Fibroblast of peridontal ligament (primary cell): ENCODE data around the gene COIL.
"Not testable (repeated sequence)": the region's sequence is repeated elsewhere in the genome, so short reads cannot be mapped to it uniquely, and the experiment has no call there.

ENCODE experiments used
- DNase-seq: peaks from one replicate; pipeline ENCODE4 v3.0.0-alpha.2; 2010; ENCODE audit errors: extremely low read depth

The COIL gene

GRCh38 chr17:56978441-56979090 lies 17.7 kb upstream of the COIL start:
- peak; percentile 44 for DNase-seq

GRCh38 chr17:56977673-56978395 lies 17.0 kb upstream of the COIL start, which contains the start of gene SCPEP1:
TSS of gene SCPEP1 (plus strand) at chr17:56978131. CDS start at chr17:56978160, 29 bp downstream.
- DNase-seq = peak; percentile 70

DNA sequence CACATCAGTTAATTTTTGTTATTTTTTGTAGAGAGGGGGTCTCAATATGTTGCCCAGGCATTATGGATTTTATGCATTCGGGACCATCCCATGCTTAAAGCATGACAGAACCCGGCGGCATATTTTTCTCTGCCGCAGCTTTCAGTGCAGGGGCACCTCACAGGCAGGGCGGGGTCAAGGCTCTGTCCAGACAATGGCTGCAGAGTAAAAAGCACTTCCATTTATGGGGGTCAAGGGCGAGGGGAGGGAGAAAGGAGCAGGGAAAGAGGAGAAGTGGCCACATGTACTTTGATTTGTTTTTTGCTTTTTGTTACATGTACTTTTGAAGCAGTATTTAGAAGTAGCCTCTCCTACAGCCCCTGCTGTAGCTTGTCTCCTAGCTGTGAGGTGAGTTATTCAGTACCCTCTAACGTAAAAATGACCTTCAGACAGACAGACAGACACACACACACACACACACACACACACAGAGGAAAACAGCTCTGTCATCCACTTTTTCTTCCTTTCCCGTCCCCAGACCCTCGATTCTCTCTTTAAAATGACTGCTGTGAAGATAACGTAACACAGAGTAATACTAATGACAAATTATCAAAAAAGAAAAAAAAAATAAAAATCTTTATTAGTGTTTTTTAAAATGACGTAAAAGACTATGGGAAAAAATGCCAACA lies 16.2 kb upstream of the COIL start:
- peak; percentile 8 for DNase-seq

- no peak for DNase-seq
Observed at GRCh38 chr17:56975656-56976055, 14.8 kb upstream of the COIL start.

DNA sequence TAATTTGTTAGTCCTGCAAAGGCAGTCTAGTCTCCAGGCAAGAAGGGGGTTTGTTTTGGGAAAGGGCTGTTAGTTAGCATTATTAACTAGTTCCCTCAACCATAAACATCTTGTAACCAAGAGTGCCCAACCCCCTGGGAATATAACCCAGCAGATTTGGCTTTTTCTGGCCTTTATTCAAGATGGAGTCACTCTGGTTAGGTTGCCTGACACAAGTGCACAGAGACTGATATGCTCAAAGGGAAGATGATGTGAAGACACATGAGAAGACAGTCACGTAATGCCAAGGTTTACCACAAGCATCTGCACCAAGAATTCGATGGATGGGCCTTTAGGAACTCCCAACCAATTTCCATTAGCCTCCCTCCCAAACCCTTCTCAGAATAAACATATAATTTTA lies 13.2 kb upstream of the COIL start:
- no peak for DNase-seq

GRCh38 chr17:56973520-56973919 lies 12.7 kb upstream of the COIL start:
- peak; percentile 74 for DNase-seq

- no peak for DNase-seq
Observed at GRCh38 chr17:56972111-56972730, 11.4 kb upstream of the COIL start.

- DNase-seq = no peak
Observed at GRCh38 chr17:56970974-56971373, 10.1 kb upstream of the COIL start.

- no peak for DNase-seq
Observed at GRCh38 chr17:56966338-56966737, 5.5 kb upstream of the COIL start.

- DNase-seq = not testable (repeated sequence)
Observed at GRCh38 chr17:56965681-56966080, 4.8 kb upstream of the COIL start.

- DNase-seq = not testable (repeated sequence)
Observed at GRCh38 chr17:56965241-56965640, 4.4 kb upstream of the COIL start.

- no peak for DNase-seq
Observed at GRCh38 chr17:56956992-56957391, 3.9 kb downstream of the COIL start.

GRCh38 chr17:56949595-56949994 lies 11.3 kb downstream of the COIL start:
- DNase-seq = no peak

- DNase-seq = no peak
Observed at GRCh38 chr17:56948491-56948890, 12.4 kb downstream of the COIL start.

GRCh38 chr17:56947741-56948140 lies 13.1 kb downstream of the COIL start:
- no peak for DNase-seq

GRCh38 chr17:56945938-56946505 lies 14.8 kb downstream of the COIL start:
- no peak for DNase-seq

DNA sequence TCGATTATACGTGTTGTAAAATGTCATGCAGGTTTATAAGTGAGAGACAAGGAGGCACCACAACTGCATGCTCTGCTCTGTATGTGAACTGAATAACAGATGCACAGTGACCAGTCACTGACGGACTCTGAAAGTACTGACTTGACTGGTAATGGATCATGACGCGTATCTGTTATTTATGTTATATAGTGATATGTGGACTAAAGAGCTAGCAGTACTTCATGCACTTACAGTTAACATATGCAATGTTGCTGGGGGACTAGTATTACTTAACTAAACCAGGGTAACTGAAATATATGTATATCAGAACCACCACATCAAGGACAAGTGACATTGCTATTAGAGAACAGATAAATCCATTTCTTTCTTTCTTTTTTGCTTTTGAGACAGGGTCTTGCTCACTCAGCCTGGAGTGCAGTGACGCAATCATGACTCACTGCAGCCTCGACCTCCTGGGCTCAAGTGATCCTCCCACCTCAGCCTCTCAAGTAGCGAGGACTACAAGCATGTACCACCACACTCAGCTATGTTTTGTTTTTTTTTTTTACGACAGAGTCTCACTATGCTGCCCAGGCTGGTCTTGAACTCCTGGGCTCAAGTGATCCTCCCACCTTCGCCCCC lies 17.2 kb downstream of the COIL start:
- DNase-seq = no peak

DNA sequence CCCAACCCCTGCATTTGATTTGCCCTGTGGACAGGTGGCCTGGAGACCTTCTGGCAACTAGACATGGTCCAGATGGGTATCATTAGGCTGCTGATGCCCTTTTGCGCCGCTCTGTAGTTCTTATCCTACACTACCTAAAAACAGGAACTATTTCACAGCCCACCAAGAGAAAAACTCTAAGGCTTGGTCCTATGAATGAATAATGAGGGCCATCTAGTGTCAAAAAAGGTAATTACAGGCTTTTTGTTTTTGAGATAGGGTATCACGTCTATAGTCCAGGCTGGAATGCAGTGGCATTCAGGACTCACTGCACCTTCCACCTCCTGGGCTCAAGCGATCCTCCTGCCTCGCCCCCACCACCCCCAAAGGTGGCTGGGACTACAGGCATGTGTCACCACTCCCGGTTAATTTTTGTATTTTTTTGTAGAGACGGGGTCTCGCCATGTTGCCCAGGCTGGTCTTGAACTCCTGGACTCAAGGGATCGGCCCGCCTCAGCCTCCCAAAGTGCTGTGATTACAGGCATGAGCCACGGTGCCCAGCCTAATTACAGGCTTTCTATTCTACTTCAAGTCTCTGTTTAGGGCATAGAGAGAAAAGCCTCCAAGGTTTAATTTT lies 20.9 kb downstream of the COIL start:
- peak; percentile 81 for DNase-seq

GRCh38 chr17:56938206-56938605 lies 22.6 kb downstream of the COIL start:
- not testable (repeated sequence) for DNase-seq

DNA sequence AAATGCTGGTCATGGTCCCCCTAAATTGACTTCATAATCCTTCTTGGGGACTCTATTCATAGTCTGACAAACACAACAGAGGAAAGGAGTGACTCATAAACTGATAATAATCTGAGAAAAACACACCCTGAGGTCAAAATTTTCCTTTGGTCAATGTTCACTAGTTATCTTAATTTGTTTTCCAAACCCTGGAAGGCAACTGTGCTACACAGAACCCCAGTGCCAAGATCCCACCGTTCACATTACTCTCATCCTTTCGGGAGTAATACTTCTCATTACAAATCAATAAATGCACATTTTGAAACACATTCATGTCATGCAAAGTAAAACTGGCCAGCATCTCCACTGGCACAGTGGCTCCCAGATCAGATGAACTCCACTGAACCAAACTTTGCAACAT lies 23.2 kb downstream of the COIL start:
- DNase-seq = no peak

DNA sequence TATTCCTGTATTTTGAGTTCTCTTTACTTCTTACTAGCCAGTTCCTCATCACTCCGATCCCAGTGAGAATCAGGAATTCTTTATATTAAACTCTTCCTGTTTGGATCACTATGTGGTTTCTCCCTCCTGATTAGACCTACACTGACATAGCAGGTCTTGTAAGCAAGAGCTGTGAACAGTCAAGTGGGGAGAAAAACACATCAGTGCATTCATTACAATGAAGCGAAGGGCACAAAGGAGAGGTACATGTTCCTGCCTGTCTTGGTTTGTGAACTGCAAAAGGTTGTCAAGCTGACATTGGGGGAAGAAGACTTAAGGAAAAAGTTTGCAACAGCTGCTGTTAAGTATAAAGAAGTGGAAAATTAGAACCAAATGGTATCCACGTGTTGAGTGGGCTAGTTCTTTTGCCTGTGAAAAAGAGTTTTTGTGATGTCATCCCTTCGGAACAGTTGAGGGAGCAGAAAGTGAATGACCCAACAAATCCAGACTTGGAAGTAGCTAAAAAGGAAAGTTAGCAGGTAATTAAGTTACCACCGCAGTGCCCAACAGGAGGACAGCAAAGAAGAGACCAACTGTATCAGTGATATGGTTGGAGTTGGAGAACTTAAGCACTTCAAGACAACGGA lies 24.0 kb downstream of the COIL start:
- DNase-seq = peak; percentile 58
